Left lung (tissue), 14 donors: Measurements from ENCODE around the gene HLA-B. TPM values are rescaled to one million over a fixed set of nuclear protein-coding genes. Genes with fewer than 3 reads are reported as not detected.
A peak's percentile ranks its signal among the peaks of the same experiment; 100 is the strongest.
"Not testable (repeated sequence)": the region's sequence is repeated elsewhere in the genome, so short reads cannot be mapped to it uniquely, and the experiment has no call there.

Experiments
- ATAC-seq: fragments of 200-7000 bp; cut with Tn5 transposase; one replicate; pipeline ENCODE4 v1.9.1; 2020; ENCODE audit warnings: moderate library complexity
- DNase-seq, 4 donors: peaks; one replicate each; pipeline ENCODE4 v3.0.0-alpha.2; 2013 to 2020
- H3K27ac ChIP-seq, 2 donors: fragments of 200-600 bp; sonication (generic) in 1 of 2; one replicate each; pipeline versions ENCODE4 v1.5.0 to v1.8.0; 2020 to 2021
- H3K27me3 ChIP-seq, 2 donors: fragments of 200-600 bp; sonication (generic) in 1 of 2; one replicate each; pipeline versions ENCODE4 v1.5.0 to v1.8.0; 2020 to 2021
- H3K36me3 ChIP-seq, 2 donors: fragments of 200-600 bp; sonication (generic) in 1 of 2; one replicate each; pipeline versions ENCODE4 v1.5.0 to v1.8.0; 2020 to 2021
- H3K4me1 ChIP-seq, 2 donors: fragments of 200-600 bp; one replicate each; pipeline ENCODE4 v1.8.0; 2021
- H3K4me3 ChIP-seq, 2 donors: fragments of 200-600 bp; sonication (generic) in 1 of 2; one replicate each; pipeline versions ENCODE4 v1.5.0 to v1.8.0; 2020 to 2021; ENCODE audit warnings: mild to moderate bottlenecking in 1 of 2
- H3K9me3 ChIP-seq, 2 donors: fragments of 200-600 bp; sonication (generic) in 1 of 2; one replicate each; pipeline versions ENCODE4 v1.5.0 to v1.8.0; 2020 to 2021
- CTCF ChIP-seq, 2 donors: fragments of 200-600 bp; sonication (generic) in 1 of 2; IDR thresholded peaks; one replicate each; pipeline versions ENCODE4 v1.5.0 to v1.8.0; 2021; ENCODE audit warnings: antibody characterized with exemption in 2 of 2
- intact Hi-C, 2 donors: fragments of 100-400 bp; cut with DNase I; formaldehyde crosslinking; loops; one replicate each; pipeline versions ENCODE4 v1.11.2 to v1.14.2; 2022
- long read RNA-seq, 12 donors: library from polyadenylated mRNA in 2 of 12; unstranded in 2 of 12; transcript quantifications; one replicate each; pipeline ENCODE4 v2.0.0 and lab custom pipeline, GENCODE V29; 2019 to 2026
- polyA plus RNA-seq, 6 donors: library from polyadenylated mRNA; unstranded; fragments of 120-200 nt; gene quantifications; one replicate each; pipeline ENCODE4 v1.2.1, GENCODE V29; 2013; ENCODE audit not compliant: insufficient read length in 6 of 6
- total RNA-seq, 2 donors: library from RNA; stranded (reverse); fragmentation: NEBNext Ultra II Directional; extraction: Animal tissue kit (Norgen Biotek cat#: 25700); gene quantifications; one replicate each; pipeline ENCODE4 v1.2.1, GENCODE V29; 2021
- donor health status: DM: no; HTN: yes; CAD: no.
- donor health status: DM: no; HTN: no; CAD: no.

HLA-B gene
- total RNA-seq (1,000 to 10,000 TPM; 2,303 to 2,503 TPM), polyA plus RNA-seq (100 to 1,000 TPM; 285 to 427 (median 355) TPM)
- long read RNA-seq, donor 1, transcript HLA-B-254 (3 exons, 917 nt), result minor isoform, 7 of 221 reads
- long read RNA-seq, donor 1, transcript HLA-B-253 (2 exons, 753 nt), result minor isoform, 8 of 221 reads
- long read RNA-seq, donor 1, transcript HLA-B-249 (8 exons, 1,547 nt), result major isoform, 133 of 221 reads
- long read RNA-seq, donor 1, partial matches to known transcripts, result 59 of 221 reads
- long read RNA-seq, donor 1, other reads (novel, unspliced or antisense), result 12 of 221 reads
- long read RNA-seq, donor 2, transcript HLA-B-253 (2 exons, 753 nt), result minor isoform, 5 of 128 reads
- long read RNA-seq, donor 2, transcript HLA-B-249 (8 exons, 1,547 nt), result major isoform, 81 of 128 reads
- long read RNA-seq, donor 2, partial matches to known transcripts, result 37 of 128 reads
- long read RNA-seq, donor 2, other reads (novel, unspliced or antisense), result 0 of 128 reads
- long read RNA-seq, donor 3, transcript HLA-B-253 (2 exons, 753 nt), result minor isoform, 5 of 91 reads
- long read RNA-seq, donor 3, transcript HLA-B-254 (3 exons, 917 nt), result minor isoform, 5 of 91 reads
- long read RNA-seq, donor 3, transcript HLA-B-249 (8 exons, 1,547 nt), result major isoform, 65 of 91 reads
- long read RNA-seq, donor 3, partial matches to known transcripts, result 16 of 91 reads
- long read RNA-seq, donor 3, other reads (novel, unspliced or antisense), result 0 of 91 reads
- long read RNA-seq, donor 4, transcript HLA-B-249 (8 exons, 1,547 nt), result major isoform, 2,160 of 2,455 reads
- long read RNA-seq, donor 4, partial matches to known transcripts, result 193 of 2,455 reads
- long read RNA-seq, donor 4, other reads (novel, unspliced or antisense), result 98 of 2,455 reads
- long read RNA-seq, donor 5, transcript HLA-B-249 (8 exons, 1,547 nt), result major isoform, 63 of 134 reads
- long read RNA-seq, donor 5, transcript HLA-B-253 (2 exons, 753 nt), result minor isoform, 14 of 134 reads
- long read RNA-seq, donor 5, partial matches to known transcripts, result 52 of 134 reads
- long read RNA-seq, donor 5, other reads (novel, unspliced or antisense), result 0 of 134 reads
- long read RNA-seq, donor 6, transcript HLA-B-249 (8 exons, 1,547 nt), result major isoform, 52 of 102 reads
- long read RNA-seq, donor 6, transcript HLA-B-253 (2 exons, 753 nt), result minor isoform, 6 of 102 reads
- long read RNA-seq, donor 6, partial matches to known transcripts, result 40 of 102 reads
- long read RNA-seq, donor 6, other reads (novel, unspliced or antisense), result 0 of 102 reads
- long read RNA-seq, donor 7, transcript HLA-B-254 (3 exons, 917 nt), result minor isoform, 7 of 51 reads
- long read RNA-seq, donor 7, transcript HLA-B-249 (8 exons, 1,547 nt), result major isoform, 31 of 51 reads
- long read RNA-seq, donor 7, partial matches to known transcripts, result 10 of 51 reads
- long read RNA-seq, donor 7, other reads (novel, unspliced or antisense), result 0 of 51 reads
- long read RNA-seq, donor 8, transcript HLA-B-253 (2 exons, 753 nt), result minor isoform, 6 of 105 reads
- long read RNA-seq, donor 8, transcript HLA-B-249 (8 exons, 1,547 nt), result major isoform, 61 of 105 reads
- long read RNA-seq, donor 8, partial matches to known transcripts, result 29 of 105 reads
- long read RNA-seq, donor 8, other reads (novel, unspliced or antisense), result 6 of 105 reads
- long read RNA-seq, donor 9, result 0 reads
- long read RNA-seq, donor 10, transcript HLA-B-249 (8 exons, 1,547 nt), result major isoform, 2,136 of 2,353 reads
- long read RNA-seq, donor 10, partial matches to known transcripts, result 138 of 2,353 reads
- long read RNA-seq, donor 10, other reads (novel, unspliced or antisense), result 74 of 2,353 reads
- long read RNA-seq, donor 11, transcript HLA-B-249 (8 exons, 1,547 nt), result major isoform, 53 of 67 reads
- long read RNA-seq, donor 11, partial matches to known transcripts, result 10 of 67 reads
- long read RNA-seq, donor 11, other reads (novel, unspliced or antisense), result 0 of 67 reads
- long read RNA-seq, donor 12, transcript HLA-B-249 (8 exons, 1,547 nt), result major isoform, 80 of 103 reads
- long read RNA-seq, donor 12, partial matches to known transcripts, result 18 of 103 reads
- long read RNA-seq, donor 12, other reads (novel, unspliced or antisense), result 0 of 103 reads

GRCh38 chr6:31356946-31357466 lies at the start of gene HLA-B:
Gene HLA-B (minus strand): TSS chr6:31357179. CDS start chr6:31357158, 21 bp downstream.
- no peaks in the 10 kb centered on the region for H3K27me3 ChIP-seq
- intact Hi-C loops, result no loop called here
- no peak for TF ChIP-seq CTCF (IDR thresholded peaks at IDR 0.05)

GRCh38 chr6:31405996-31406395 lies 49.0 kb upstream of the HLA-B start:
- H3K27me3 ChIP-seq, result no peaks in the 10 kb centered on the region
- peaks cover 18 to 79% of the 10 kb centered on the region in 2 donors for H3K4me1 ChIP-seq
- intact Hi-C loops, result no loop called here
- ATAC-seq, result no peak
- no peak for TF ChIP-seq CTCF (IDR thresholded peaks at IDR 0.05)
- H3K9me3 ChIP-seq, result no peaks in the 10 kb centered on the region
- H3K4me3 ChIP-seq, result no peak overlapping the region
- no peak overlapping the region for H3K27ac ChIP-seq
- H3K36me3 ChIP-seq, result peaks cover 0 to 7% of the 10 kb centered on the region in 2 donors
- DNase-seq, result no peak

More at GRCh38 chr6:31356946-31357466, at the start of gene HLA-B:
- Histone ChIP-seq H3K27ac (peak within 1 kb of the TSS in 1 of 2 donors; percentile 95), H3K4me1 (peaks cover 3 to 43% of the 10 kb centered on the region in 2 donors), H3K4me3 (peak within 1 kb of the TSS; percentile 17 to 88), H3K9me3 (no peaks in the 10 kb centered on the region), H3K36me3 (peaks cover 0 to 34% of the 10 kb centered on the region in 2 donors)
- DNase-seq (peak; percentile 80 to 92 (median 86)), ATAC-seq (peak; percentile 94)

GRCh38 chr6:31404061-31404364 lies 47.0 kb upstream of the HLA-B start:
- Histone ChIP-seq H3K4me1 (peaks cover 18 to 78% of the 10 kb centered on the region in 2 donors), H3K4me3 (peak overlapping the region; percentile 58 to 75), H3K27ac (peak overlapping the region; percentile 96 to 99)
- H3K36me3 ChIP-seq, DNase-seq, intact Hi-C loops, H3K27me3 ChIP-seq, H3K9me3 ChIP-seq, ATAC-seq: not testable (repeated sequence)

GRCh38 chr6:31403283-31404060 lies 46.5 kb upstream of the HLA-B start, which contains the start of gene MICA:
Gene MICA (plus strand): TSS chr6:31403595. CDS start chr6:31403633, 38 bp downstream.
- H3K4me1 ChIP-seq, result peaks cover 18 to 78% of the 10 kb centered on the region in 2 donors
- ATAC-seq (peak; percentile 80), DNase-seq (peak; percentile 57 to 96 (median 88))
- H3K27ac ChIP-seq, result peak within 1 kb of the TSS; percentile 96 to 99
- intact Hi-C loops, result no loop called here
- H3K36me3 ChIP-seq, result no peaks in the 10 kb centered on the region
- no peaks in the 10 kb centered on the region for H3K9me3 ChIP-seq
- H3K4me3 ChIP-seq, result peak within 1 kb of the TSS; percentile 58 to 75
- TF ChIP-seq CTCF (IDR thresholded peaks at IDR 0.05), result peak in 1 of 2 donors; percentile 7
- H3K27me3 ChIP-seq, result no peaks in the 10 kb centered on the region
